Fibroblast of pulmonary artery (primary cell): ENCODE measurements around the gene OR10C1.

Source experiments
- DNase-seq: peaks from one replicate; pipeline ENCODE4 v3.0.0-alpha.2; 2010; ENCODE audit warnings: low read depth
- H3K4me3 ChIP-seq: replicated peaks from 2 replicates; pipeline ENCODE4 v1.5.1; 2011; ENCODE audit warnings: low read depth, mild to moderate bottlenecking, control low read depth, low read length, moderate library complexity
- CTCF ChIP-seq: IDR thresholded peaks from 2 replicates; pipeline ENCODE4 v1.5.1; 2011; ENCODE audit warnings: mild to moderate bottlenecking, control low read depth, low read length, inconsistent platforms; ENCODE audit errors: missing control alignments

OR10C1 gene

DNA sequence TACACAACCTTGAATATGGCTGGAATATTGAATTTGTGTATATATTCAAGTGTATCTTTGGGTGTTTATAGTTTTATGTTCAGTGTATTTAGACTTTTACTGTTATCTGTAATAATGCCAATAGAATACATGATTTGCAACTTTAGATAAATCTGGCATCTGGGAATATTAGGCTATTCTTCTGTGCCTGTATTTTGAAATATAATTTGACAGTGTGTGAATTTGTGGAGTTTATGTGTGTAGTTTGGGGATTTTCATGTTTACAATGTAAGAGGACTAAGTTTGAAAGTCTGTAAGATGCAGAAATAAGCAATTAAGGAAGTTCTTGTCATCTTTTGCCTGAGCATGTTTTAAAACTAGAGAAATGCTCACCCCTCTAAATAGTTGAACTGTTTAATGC lies at the start of gene OR10C1:
Gene OR10C1, plus strand, starts transcription at position 301 of the 400 bp plus-strand sequence. CDS start 710 bp downstream, outside the sequence.
- H3K4me3 ChIP-seq, result no peak within 1 kb of the TSS
- DNase-seq, result no peak
- TF ChIP-seq CTCF, result no peak

DNA sequence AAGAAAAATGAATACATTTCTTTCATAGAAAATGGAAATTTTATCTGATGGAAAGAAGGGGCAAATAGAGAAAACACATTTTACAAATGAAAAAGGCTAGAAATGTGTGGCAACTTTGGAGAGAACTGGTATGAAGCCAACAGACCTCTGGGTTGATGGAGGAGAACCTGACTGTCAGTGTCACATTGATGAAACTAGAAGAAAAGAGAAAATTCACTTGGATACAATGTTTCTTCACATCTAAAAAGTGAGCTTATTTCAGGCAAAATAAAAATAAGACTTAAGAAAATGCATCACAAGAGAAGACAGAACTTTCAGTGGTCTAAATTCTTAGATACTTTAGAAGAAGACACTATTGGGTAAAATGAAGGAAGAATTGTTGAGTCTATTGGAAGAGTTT lies 43.8 kb upstream of the OR10C1 start, which contains the start of gene OR12D2:
Gene OR12D2, plus strand, starts transcription at position 301 of the 400 bp plus-strand sequence. CDS start 1,069 bp downstream, outside the sequence.
- TF ChIP-seq CTCF, result no peak
- DNase-seq, result no peak

GRCh38 chr6:29399525-29399924 lies 39.6 kb upstream of the OR10C1 start:
- no peak for TF ChIP-seq CTCF
- DNase-seq, result no peak
- H3K4me3 ChIP-seq, result no peak overlapping the region

More for the DNA sequence above, 43.8 kb upstream of the OR10C1 start, which contains the start of gene OR12D2:
- H3K4me3 ChIP-seq, result no peak within 1 kb of the TSS

- no peak overlapping the region for H3K4me3 ChIP-seq
- no peak for TF ChIP-seq CTCF
- no peak for DNase-seq
Measured at GRCh38 chr6:29403801-29404200, 35.3 kb upstream of the OR10C1 start.

- no peak for DNase-seq
- TF ChIP-seq CTCF, result no peak
- H3K4me3 ChIP-seq, result no peak within 1 kb of the TSS
Measured at GRCh38 chr6:29414588-29414987, 24.5 kb upstream of the OR10C1 start, which contains the start of gene OR12D1. OR12D1 (plus strand) TSS chr6:29414928.

DNA sequence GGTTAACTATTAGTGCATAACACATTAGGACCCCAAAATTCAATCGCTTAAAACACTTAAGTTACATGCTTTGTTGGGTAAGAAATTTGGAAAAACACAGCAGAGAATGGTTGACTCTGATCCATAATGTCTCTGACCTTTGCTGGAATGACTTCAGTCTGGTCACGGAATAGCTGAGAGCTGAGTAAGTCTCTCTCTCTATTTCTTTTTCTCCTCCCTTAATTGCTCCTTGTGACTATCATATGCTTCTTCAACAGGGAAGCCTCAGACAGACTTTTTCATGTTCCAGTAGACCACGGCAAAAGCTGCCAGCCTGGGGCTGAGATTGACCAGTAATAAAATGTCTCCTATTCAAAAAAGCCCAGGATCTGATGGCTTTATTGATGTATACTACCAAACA lies 19.6 kb upstream of the OR10C1 start:
- no peak for DNase-seq
- H3K4me3 ChIP-seq, result no peak overlapping the region
- no peak for TF ChIP-seq CTCF

GRCh38 chr6:29424168-29424567 lies 14.9 kb upstream of the OR10C1 start:
- H3K4me3 ChIP-seq, result no peak overlapping the region
- TF ChIP-seq CTCF, result no peak
- no peak for DNase-seq
